Tongue (tissue), 2 donors: ENCODE data around the gene SENP3. TPM values are rescaled to one million over a fixed set of nuclear protein-coding genes. Genes with fewer than 3 reads are reported as not detected.
A peak's percentile ranks its signal among the peaks of the same experiment; 100 is the strongest.

Source experiments
- DNase-seq: peaks from one replicate; pipeline ENCODE4 v3.0.0-alpha.2; 2015
- total RNA-seq: library from RNA; depleted of rRNA; stranded (reverse); fragments of >200 nt; gene quantifications from one replicate; pipeline ENCODE4 v1.2.3, GENCODE V29; 2014

SENP3 gene
- total RNA-seq = 36.8 TPM

DNA sequence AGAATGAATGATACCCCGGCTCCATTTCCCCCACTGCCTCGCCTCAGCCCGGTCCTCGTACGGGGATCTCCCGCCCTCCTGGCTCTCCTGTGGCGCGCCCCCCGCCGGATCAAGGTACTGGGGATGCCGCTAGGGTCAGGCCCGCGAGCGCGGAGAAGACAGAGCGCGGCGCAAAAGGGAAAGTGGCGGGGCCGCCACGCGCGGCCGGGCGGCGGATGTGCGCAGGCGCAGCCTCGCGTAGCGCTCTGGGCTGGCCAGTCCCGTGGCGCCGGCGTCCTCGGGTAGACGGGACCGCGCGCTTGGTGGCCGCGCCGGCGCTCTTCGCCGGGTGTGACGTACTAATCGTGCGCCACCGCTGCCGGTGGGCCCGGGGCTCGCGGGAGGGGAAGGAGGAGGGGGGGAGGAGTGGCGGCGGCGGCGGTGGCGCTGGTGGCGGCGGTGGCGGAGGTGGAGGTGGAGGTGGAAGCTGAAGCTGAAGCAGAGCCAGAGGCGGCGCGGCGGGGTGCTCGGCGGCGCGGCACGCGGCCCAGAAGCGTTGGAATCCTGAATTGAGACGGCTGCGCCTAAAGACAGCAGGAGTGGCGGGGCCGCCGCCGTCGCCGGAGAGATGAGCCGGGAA is at the start of gene SENP3:
Gene SENP3, plus strand, starts transcription at position 331 of the 619 bp plus-strand sequence. CDS start 1,158 bp downstream, outside the sequence.
- peak; percentile 97 for DNase-seq

DNA sequence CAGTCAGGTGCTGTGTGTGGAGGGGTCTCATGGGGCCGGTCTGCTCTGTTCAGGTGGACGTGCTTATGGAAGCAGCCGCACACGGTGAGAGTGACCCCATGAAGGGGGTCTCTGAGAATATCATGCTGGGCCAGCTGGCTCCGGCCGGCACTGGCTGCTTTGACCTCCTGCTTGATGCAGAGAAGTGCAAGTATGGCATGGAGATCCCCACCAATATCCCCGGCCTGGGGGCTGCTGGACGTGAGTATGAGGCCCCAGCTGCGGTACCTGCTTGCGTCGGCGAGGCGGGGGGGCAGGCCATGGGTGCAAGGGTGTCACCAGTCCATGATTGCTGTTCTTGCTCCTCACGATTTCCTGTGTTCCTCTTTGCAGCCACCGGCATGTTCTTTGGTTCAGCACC is 49.6 kb upstream of the SENP3 start:
- no peak for DNase-seq

DNA sequence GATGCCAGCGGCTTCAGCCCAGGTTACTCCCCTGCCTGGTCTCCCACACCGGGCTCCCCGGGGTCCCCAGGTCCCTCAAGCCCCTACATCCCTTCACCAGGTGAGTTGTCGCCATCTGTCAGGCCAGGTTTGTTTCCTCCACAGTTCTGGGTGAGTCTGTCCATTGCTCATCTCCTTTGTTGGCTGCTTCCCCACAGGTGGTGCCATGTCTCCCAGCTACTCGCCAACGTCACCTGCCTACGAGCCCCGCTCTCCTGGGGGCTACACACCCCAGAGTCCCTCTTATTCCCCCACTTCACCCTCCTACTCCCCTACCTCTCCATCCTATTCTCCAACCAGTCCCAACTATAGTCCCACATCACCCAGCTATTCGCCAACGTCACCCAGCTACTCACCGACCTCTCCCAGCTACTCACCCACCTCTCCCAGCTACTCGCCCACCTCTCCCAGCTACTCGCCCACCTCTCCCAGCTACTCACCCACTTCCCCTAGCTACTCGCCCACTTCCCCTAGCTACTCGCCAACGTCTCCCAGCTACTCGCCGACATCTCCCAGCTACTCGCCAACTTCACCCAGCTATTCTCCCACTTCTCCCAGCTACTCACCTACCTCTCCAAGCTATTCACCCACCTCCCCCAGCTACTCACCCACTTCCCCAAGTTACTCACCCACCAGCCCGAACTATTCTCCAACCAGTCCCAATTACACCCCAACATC is 48.7 kb upstream of the SENP3 start:
- no peak for DNase-seq

DNA sequence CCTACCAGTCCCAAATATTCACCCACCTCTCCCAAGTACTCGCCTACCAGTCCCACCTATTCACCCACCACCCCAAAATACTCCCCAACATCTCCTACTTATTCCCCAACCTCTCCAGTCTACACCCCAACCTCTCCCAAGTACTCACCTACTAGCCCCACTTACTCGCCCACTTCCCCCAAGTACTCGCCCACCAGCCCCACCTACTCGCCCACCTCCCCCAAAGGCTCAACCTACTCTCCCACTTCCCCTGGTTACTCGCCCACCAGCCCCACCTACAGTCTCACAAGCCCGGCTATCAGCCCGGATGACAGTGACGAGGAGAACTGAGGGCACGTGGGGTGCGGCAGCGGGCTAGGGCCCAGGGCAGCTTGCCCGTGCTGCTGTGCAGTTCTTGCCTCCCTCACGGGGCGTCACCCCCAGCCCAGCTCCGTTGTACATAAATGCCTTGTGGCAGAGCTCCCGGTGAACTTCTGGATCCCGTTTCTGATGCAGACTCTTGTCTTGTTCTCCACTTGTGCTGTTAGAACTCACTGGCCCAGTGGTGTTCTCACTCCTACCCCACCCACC is 47.8 kb upstream of the SENP3 start:
- DNase-seq = no peak

DNA sequence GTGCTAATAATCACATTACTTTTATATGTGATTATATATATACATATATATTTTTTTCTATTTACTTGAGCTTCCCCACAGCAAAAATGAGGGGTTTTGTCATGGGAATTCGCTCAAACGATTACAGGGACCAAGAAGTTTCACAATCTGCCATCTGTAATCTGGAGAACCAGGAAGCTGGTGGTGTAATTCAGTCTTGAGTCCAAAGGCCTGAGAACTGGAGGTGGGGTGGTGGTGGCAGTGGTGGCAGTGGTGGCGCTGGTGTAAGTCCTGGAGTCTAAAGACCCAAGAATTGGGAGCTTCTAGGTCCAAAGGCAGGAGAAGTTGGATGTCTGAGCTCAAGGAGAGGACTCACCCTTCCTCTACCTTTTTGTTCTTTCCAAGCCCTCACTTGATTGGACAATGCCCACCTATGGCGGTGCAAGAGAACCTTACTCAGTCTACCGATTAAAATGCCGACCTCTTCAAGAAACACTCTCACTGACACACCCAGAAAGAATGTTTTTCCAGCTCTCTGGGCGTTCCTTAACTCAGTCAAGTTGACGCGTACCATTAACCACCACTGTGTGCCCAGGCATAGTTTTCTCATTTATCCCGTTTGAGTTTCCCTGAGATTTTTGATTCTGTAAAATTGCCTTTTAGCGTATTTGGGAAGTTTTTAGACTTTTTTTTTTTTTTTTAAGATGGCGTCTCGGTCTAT is 45.7 kb upstream of the SENP3 start:
- DNase-seq = no peak

DNA sequence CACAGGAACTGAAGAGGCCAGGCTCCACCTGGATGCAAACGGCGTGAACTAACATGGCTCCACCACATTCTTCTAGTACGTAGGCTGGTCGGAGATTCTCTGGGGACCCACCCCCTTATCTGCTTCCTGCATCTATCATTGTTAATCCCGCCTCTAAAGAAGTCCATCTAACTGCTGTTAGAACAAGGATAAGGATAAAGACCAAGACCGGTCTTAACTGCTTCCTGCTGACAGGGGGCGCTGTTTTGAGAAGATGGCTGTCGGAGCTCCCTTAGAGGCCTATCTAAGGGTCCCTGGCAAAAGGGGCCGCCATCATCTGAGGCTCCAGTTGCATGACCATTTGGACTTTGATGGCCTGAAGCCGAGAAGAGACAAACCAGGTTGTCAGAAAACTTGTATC is 38.7 kb upstream of the SENP3 start:
- DNase-seq = no peak

DNA sequence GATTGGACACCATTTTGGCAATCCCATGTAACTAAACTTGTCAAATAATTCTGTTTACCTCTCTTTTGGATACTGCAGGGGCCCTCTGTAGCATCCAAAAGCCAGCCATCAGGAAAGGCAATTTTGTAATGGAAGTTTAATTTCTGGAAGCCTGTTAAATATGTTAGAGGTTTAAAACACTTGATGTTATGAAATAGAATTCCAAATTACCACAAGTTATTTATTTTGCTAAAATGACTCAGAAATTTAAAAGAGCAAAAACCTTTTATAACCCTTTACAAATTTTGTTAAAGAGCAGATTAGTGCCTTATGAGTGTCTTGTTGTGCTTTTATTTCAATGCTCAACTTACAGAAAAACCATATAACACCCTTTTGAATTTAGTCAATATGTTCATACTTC is 32.9 kb upstream of the SENP3 start:
- no peak for DNase-seq

DNA sequence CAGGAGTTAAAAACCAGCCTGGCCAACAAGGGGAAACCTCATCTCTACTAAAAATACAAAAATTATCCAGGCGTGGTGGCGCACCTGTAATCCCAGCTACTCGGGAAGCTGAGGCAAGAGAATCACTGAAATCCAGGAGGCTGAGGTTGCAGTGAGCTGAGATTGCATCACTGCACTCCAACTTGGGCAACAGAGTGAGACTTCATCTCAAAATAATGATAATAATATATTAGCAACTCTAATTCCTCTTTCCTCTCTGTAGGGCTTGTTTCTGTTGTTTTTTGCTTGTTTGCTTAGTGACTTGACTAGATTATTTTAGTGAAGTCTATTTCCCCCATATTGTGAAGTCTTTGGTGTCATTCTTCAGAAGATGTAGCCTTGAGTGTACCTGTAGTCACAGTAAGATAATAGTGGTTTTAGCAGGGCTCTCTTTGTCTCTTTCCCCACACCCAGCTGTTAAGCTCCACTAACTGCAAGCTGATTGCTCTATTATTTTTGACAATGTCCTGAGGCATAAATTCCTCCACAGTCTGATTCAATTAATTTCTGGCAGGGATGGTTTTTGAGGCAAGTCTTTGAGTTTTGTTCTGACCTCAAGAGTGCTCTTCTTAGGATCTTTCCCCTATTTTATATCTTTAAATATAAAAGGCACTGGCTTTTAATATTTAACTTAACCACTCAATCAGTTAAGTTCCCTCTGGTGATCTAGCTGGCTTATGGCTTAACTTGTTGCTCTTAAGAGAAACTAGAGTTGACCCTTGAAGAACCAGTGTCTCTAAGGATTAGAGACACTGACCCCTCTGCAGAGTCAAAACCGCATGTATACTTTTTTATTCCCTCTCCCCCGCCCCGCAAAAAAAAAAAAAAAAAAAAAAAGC is 31.5 kb upstream of the SENP3 start:
- DNase-seq = no peak

DNA sequence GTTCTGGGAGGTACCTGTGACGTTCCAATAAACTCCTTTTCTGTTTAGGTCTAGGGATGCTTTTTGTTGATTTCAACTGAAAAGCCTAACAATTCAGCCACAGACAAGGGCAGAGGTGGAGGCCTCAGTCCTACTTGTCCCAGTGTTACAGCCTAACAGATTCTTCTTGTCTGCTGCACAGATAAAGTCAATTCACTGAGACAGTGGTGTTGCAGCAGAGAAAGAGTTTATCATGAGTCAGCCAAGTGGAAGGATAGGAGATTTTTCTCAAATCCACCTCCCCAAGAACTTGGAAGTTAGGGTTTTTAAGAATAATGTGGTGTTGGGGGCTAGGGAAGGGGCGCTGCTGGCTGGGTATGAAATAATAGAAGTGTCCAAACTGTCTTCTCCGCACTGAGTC is 23.7 kb upstream of the SENP3 start:
- no peak for DNase-seq

DNA sequence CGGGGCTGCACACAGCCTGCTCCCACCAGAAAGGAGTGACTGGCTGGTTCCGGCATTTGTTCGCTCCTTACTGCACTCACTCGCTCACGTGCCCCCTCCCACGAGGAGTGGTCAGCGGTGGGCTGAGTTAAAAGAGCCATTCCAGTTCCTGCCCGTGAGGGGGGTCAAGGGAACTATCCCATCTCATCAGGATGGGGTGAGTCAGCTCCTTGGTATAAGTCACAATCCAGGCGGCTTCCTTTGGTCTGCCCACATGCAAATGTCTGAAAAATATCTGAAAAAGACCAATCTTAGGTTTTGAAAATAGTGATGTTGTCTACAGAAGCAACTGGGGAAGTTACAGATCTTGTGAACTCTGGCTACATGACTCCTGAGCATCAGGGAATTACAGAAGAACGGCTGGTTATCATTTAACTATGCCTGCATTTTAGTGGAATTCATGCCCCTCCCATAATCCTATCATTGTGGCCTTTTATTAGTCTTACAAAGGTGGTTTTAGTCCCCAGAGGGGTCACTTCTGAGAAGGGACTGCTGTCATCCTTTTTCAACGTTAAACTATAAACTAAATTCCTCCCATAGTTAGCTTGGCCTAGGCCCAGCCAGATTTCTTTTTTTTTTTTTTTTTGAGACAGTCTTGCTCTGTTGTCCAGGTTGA is 22.7 kb upstream of the SENP3 start:
- DNase-seq = no peak

DNA sequence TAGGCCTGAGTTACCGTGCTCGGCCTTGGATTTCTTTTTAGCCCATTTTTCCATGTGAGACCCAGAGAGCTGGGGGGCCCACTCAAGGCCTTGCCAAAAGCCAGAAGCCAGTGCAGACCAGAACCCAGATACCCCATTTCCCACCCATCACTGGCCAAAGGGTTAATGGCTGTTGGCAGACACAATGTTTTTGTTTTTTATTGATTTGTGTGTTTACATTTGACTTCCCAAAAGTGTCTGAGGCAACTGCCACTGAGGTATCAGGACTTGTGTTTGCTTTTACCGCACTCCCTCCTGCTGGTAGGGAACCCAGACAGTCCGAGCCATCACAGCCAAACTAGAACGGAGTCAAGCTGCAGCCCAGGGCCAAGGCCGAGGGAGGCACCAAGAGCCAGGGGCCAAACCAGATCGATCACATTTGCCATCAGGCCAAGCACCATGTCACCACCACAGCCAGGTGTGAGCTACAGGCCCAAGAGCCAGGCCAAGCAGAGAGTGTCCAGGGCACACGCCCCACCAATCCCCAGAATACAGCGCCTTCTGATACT is 20.6 kb upstream of the SENP3 start:
- no peak for DNase-seq

DNA sequence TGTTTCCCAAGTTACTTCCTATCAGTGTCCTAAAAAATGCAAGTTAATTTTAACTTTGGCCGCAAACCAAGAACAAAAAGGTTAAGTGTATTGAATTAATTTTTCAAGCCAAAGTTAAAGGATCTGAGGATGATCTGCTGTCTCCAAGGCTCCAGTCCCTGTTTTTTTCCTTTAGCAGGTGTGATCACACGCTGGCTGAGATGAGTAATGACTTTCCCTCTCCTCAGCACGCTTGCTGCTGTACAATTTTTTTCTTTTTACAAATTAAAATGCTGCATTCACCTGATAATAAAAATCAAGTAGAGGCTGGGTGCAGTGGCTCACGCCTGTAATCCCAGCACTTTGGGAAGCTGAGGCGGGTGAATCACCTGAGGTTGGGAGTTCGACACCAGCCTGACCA is 16.8 kb upstream of the SENP3 start:
- no peak for DNase-seq

DNA sequence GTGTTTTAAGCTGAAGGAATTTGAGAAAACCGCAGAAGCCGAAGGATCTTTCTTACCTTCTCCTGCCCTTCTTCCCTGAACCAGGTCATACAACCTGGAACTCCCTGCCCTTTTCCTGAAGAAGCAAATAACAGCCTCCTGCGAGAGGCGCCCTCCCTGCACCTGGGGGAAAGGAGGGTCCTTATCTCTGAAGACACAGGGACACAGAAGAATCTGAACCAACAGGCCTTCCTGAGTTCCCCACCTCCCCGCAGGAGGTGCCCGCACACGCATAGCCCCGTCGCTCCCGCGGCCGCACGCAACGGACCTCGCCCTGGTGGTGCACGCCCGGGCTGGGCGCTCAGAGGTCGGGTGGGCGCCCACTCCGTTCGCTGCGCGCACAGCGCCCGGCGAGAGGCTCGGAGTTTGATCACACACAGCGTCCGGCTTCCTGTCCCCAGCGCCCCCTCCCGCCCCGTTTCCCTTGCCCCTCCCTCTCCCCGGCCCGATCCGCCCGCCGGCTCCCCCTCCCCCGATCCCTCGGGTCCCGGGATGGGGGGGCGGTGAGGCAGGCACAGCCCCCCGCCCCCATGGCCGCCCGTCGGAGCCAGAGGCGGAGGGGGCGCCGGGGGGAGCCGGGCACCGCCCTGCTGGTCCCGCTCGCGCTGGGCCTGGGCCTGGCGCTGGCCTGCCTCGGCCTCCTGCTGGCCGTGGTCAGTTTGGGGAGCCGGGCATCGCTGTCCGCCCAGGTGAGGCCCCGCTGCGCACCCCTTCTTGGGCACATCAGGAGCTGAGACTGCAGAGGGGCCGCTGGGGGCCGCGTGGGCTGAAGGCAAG is 12.9 kb upstream of the SENP3 start, which contains the start of gene TNFSF12:
Gene TNFSF12, plus strand, starts transcription at position 474 of the 816 bp plus-strand sequence. Its CDS starts 96 bp downstream, at position 570.
- DNase-seq = peak; percentile 64

DNA sequence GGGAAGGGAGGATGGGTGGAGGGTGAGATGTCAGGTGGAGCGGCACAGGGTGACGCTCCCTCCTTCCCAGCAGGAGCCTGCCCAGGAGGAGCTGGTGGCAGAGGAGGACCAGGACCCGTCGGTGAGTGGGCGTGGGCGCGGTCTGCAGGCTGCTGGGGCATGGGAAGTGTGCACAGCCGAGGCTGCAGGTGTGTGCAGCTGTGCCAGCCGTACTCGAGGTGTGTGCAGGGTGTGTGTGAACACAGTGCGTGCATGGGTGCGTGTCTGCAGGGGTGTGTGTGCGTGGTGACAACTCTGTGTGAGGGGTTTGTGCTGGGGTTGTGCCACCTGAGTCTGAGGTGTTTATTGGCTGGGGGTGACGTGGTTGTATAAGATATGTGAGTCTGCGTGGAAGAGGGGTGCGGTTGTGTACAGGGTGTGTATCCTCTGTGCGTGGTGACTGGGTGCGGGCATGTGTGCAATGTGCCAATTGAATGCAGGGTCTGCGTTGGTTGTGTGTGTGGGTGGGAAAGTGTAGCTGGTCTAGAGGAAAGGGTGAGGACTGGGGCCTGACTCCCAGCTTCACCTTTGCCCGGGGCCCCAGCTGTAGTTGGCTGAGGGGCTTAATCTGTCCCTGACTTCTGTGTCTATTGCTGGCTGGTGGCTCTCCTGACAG is 12.2 kb upstream of the SENP3 start:
- DNase-seq = no peak

DNA sequence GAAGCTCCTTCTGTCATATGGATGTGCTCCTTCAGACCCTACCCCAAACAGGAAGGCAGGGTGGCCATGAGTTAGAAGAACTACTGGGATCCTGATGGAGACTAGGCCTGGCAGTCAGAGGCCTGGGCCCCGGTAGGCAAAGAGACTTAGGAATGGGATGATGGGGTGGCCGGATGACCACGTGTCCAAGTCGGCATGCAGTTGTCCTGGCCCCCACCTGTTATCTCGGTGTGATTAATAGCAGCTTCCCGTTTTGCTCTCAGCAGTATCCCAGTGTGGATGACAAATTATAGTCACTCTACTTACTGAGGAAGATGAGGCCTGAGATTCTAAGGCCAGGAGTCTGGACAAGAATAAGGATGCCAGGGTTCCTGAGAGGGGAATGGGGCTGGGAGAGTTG is 11.4 kb upstream of the SENP3 start:
- no peak for DNase-seq

DNA sequence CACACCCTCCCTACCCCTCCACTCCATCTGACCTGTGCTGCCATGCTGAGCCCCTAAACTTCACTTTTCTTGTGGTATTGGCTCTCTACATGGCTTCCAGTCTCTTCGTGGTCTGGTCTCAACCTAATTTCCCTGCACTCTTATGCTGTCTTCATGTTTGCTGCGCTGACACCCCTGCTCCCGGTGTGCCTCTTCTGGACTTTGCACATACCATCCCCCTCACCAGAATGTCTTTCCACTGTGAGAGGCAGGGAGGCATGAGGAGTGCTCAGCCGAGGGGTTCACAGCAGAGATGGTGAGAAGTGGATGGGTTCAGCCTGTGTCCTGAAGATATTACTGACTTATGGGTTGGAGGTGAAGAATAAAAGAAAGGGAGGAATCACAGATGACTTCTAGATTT is 10.3 kb upstream of the SENP3 start:
- no peak for DNase-seq

DNA sequence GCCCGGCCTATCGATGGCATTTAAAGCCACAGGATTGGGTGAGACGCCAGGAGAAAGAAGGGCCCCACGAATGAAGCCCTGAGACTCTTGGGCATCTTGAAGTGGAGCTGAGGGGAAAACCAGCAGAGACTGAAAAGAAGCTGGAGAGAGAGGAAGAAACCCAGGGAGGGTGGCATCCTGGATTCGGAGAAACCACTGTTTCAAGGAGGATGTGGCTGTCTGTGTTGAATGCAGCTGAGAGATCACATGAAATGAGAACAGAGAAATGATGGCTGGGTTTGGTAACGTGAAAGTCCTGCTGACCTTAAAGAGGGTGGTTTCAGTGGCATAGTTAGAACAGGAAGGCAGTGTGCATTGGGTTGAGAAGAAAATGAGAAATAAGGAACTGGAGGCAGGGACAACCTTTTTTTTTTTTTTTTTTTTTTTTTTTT is 9.1 kb upstream of the SENP3 start:
- no peak for DNase-seq

DNA sequence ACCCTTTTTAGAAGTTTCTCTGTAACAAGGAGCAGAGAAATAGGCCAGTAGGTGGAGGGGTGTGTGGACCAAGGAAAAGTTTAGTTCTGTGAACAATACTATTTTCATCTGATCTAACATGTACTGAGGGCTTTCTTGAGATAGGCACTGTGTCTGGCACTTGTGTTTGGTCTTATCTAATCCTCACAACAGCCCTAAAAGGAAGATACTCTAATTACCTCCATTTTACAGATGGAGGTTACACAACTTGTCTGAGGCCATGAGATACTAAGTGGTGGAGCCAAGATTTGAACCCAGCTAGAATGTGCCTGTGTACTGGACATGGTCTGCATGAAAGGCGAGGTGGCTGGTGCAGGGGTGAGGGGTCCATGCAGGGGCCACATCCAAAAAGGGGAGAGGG is 8.4 kb upstream of the SENP3 start:
- no peak for DNase-seq

DNA sequence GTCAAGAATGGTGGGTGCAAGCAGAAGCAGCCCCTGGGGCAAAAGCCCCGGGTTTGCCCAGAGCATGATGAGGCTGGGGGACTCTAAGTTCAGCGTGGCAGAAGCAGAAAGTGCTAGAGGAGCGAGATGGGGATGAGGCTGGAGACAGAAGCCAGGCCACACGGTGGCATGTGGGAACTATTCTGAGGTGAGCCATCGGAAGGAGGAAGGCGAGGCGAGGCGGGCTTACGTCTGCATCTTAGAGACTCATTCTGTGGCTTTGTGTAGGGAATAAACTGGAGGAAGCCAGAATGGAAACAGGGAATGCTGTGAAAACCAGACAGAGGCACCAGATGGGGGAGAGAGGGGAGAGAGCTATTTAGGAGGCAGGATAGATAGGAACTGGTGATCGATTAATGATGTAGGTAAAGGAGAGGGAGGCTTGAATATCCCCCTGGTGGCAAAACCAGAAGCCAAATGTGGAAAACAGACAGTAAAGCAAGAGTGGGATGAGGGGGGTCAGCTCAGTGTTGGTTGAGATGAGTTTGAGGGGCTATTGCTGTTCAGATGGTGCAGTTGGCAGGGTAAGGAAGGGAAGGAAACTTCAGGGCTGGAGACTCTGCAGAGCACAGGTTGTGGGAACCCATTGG is 6.3 kb upstream of the SENP3 start:
- no peak for DNase-seq
